ENCODE measurements around the gene SCYGR2. TPM values are rescaled to one million over a fixed set of nuclear protein-coding genes. Genes with fewer than 3 reads are reported as not detected.
"Not testable (repeated sequence)": the region's sequence is repeated elsewhere in the genome, so short reads cannot be mapped to it uniquely, and the experiment has no call there.

SCYGR2 gene
- not detected in 2 replicates for total RNA-seq
- not detected in 2 replicates for polyA plus RNA-seq

GRCh38 chr2:227598835-227599503 lies at the start of gene SCYGR2:
SCYGR2 (plus strand) TSS chr2:227598893; CDS start chr2:227598893, 0 bp downstream.
- H4K20me1 ChIP-seq (ENCODE audit: insufficient read depth, poor library complexity, severe bottlenecking); H3K4me1 ChIP-seq (ENCODE audit: insufficient read depth); DNase-seq (ENCODE audit: low spot score); H2AFZ ChIP-seq; H3K4me2 ChIP-seq; H3K27ac ChIP-seq; H3K9me3 ChIP-seq (ENCODE audit: low read depth); H3K36me3 ChIP-seq (replicated peaks; ENCODE audit: insufficient read depth, low read depth); H3K79me2 ChIP-seq; H3K9me2 ChIP-seq (replicated peaks; ENCODE audit: insufficient read depth); H3K27me3 ChIP-seq; H3K4me3 ChIP-seq: not testable (repeated sequence)
- WGBS (ENCODE audit: low lambda C conversion rate, missing lambda C conversion rate): 97% methylated on average over 16 of the region's 16 CpGs

GRCh38 chr2:227551836-227552235 lies 46.9 kb upstream of the SCYGR2 start:
- WGBS (ENCODE audit: low lambda C conversion rate, missing lambda C conversion rate): 100% methylated on average over 3 of the region's 3 CpGs
- Histone ChIP-seq H3K27ac (no peak overlapping the region), H3K4me2 (no peak overlapping the region), H3K36me3 (replicated peaks; ENCODE audit: insufficient read depth, low read depth) (no peaks in the 10 kb centered on the region), H3K9me2 (replicated peaks; ENCODE audit: insufficient read depth) (no peaks in the 10 kb centered on the region), H3K9me3 (ENCODE audit: low read depth) (no peaks in the 10 kb centered on the region), H4K20me1 (ENCODE audit: insufficient read depth, poor library complexity, severe bottlenecking) (peaks cover 4% of the 10 kb centered on the region), H2AFZ (no peak overlapping the region), H3K4me1 (ENCODE audit: insufficient read depth) (no peaks in the 10 kb centered on the region), H3K79me2 (peaks cover 2% of the 10 kb centered on the region), H3K4me3 (no peak overlapping the region), H3K27me3 (no peaks in the 10 kb centered on the region)
- no peak for DNase-seq (ENCODE audit: low spot score)
- TF ChIP-seq EZH2 (IDR thresholded peaks at IDR 0.05; ENCODE audit: borderline replicate concordance): no peak
- no peak for TF ChIP-seq EZH2phosphoT487 (IDR thresholded peaks at IDR 0.05; ENCODE audit: low read depth, severe bottlenecking, unreplicated experiment)
- no peak for TF ChIP-seq CTCF (IDR thresholded peaks at IDR 0.05; ENCODE audit: poor library complexity)

- no peaks in the 10 kb centered on the region for H3K9me2 ChIP-seq (replicated peaks; ENCODE audit: insufficient read depth)
- no peaks in the 10 kb centered on the region for H3K27me3 ChIP-seq
- no peak overlapping the region for H3K4me3 ChIP-seq
- DNase-seq (ENCODE audit: low spot score): no peak
- no peaks in the 10 kb centered on the region for H3K9me3 ChIP-seq (ENCODE audit: low read depth)
- no peaks in the 10 kb centered on the region for H3K36me3 ChIP-seq (replicated peaks; ENCODE audit: insufficient read depth, low read depth)
- no peaks in the 10 kb centered on the region for H3K4me1 ChIP-seq (ENCODE audit: insufficient read depth)
- H2AFZ ChIP-seq: no peak overlapping the region
- H4K20me1 ChIP-seq (ENCODE audit: insufficient read depth, poor library complexity, severe bottlenecking): no peaks in the 10 kb centered on the region
- no peaks in the 10 kb centered on the region for H3K79me2 ChIP-seq
- TF ChIP-seq EZH2phosphoT487 (IDR thresholded peaks at IDR 0.05; ENCODE audit: low read depth, severe bottlenecking, unreplicated experiment) (no peak), CTCF (IDR thresholded peaks at IDR 0.05; ENCODE audit: poor library complexity) (no peak), EZH2 (IDR thresholded peaks at IDR 0.05; ENCODE audit: borderline replicate concordance) (no peak)
- H3K27ac ChIP-seq: no peak overlapping the region
- H3K4me2 ChIP-seq: no peak overlapping the region
These were observed 36.1 kb upstream of the SCYGR2 start for GRCh38 chr2:227562581-227562980.

- no peaks in the 10 kb centered on the region for H3K9me3 ChIP-seq (ENCODE audit: low read depth)
- WGBS (ENCODE audit: low lambda C conversion rate, missing lambda C conversion rate): 81% methylated on average over 1 of the region's 1 CpG
- H3K36me3 ChIP-seq (replicated peaks; ENCODE audit: insufficient read depth, low read depth): no peaks in the 10 kb centered on the region
- no peaks in the 10 kb centered on the region for H3K9me2 ChIP-seq (replicated peaks; ENCODE audit: insufficient read depth)
- TF ChIP-seq EZH2phosphoT487 (IDR thresholded peaks at IDR 0.05; ENCODE audit: low read depth, severe bottlenecking, unreplicated experiment) (no peak), EZH2 (IDR thresholded peaks at IDR 0.05; ENCODE audit: borderline replicate concordance) (no peak), CTCF (IDR thresholded peaks at IDR 0.05; ENCODE audit: poor library complexity) (no peak)
- H2AFZ ChIP-seq: no peak overlapping the region
- H3K27ac ChIP-seq: no peak overlapping the region
- no peaks in the 10 kb centered on the region for H3K79me2 ChIP-seq
- H3K4me3 ChIP-seq: no peak overlapping the region
- no peak overlapping the region for H3K4me2 ChIP-seq
- H4K20me1 ChIP-seq (ENCODE audit: insufficient read depth, poor library complexity, severe bottlenecking): no peaks in the 10 kb centered on the region
- H3K4me1 ChIP-seq (ENCODE audit: insufficient read depth): no peaks in the 10 kb centered on the region
- no peaks in the 10 kb centered on the region for H3K27me3 ChIP-seq
- DNase-seq (ENCODE audit: low spot score): no peak
These were observed 33.6 kb upstream of the SCYGR2 start for GRCh38 chr2:227565080-227565479.
